HepG2 (cell line): ENCODE results near the gene DKKL1. TPM values are rescaled to one million over a fixed set of nuclear protein-coding genes. Genes with fewer than 3 reads are reported as not detected.

Experiments
- ATRX ChIP-seq: sonication (generic); formaldehyde crosslinking; IDR thresholded peaks from 2 replicates; pipeline ENCODE4 v1.4.0; 2020; ENCODE audit warnings: missing genetic modification reagents, borderline replicate concordance
- CC2D1A ChIP-seq: sonication (generic); formaldehyde crosslinking; IDR thresholded peaks from 2 replicates; pipeline ENCODE4 v1.8.1; 2023; ENCODE audit warnings: mild to moderate bottlenecking, missing genetic modification reagents
- CREB1 ChIP-seq, 2 experiments: fragments of 450-650 bp in 1 of 2; IDR thresholded peaks; 2 replicates each; pipeline ENCODE4 v1.6.1; 2016 to 2017; ENCODE audit warnings: control low read depth in 1 of 2, mild to moderate bottlenecking in 1 of 2, missing compliant biosample characterization in 1 of 2, missing genetic modification characterization in 1 of 2
- FOXP1 ChIP-seq, 2 experiments: fragments of 450-650 bp in 1 of 2; IDR thresholded peaks; 2 replicates each; pipeline ENCODE4 v1.6.1; 2017 to 2018; ENCODE audit warnings: antibody characterized with exemption in 1 of 2
- GZF1 ChIP-seq: sonication (generic); formaldehyde crosslinking; IDR thresholded peaks from 2 replicates; pipeline ENCODE4 v1.5.1; 2020; ENCODE audit warnings: mild to moderate bottlenecking, missing genetic modification reagents
- HBP1 ChIP-seq: IDR thresholded peaks from 2 replicates; pipeline ENCODE4 v1.6.1; 2016; ENCODE audit warnings: low read depth, control low read depth
- KLF12 ChIP-seq: sonication (generic); formaldehyde crosslinking; IDR thresholded peaks from 2 replicates; pipeline ENCODE4 v1.4.0; 2020; ENCODE audit warnings: missing genetic modification reagents, borderline replicate concordance
- LBX2 ChIP-seq: sonication (generic); formaldehyde crosslinking; IDR thresholded peaks from 2 replicates; pipeline ENCODE4 v1.5.0; 2020; ENCODE audit warnings: missing genetic modification reagents, mild to moderate bottlenecking, borderline replicate concordance
- PCBP2 ChIP-seq: fragments of 200-400 bp; formaldehyde crosslinking; optimal IDR thresholded peaks from 2 replicates; pipeline ENCODE3; 2018; ENCODE audit warnings: low read length, low read depth; ENCODE audit not compliant: poor library complexity, severe bottlenecking
- PRDM15 ChIP-seq: sonication (generic); formaldehyde crosslinking; IDR thresholded peaks from 2 replicates; pipeline ENCODE4 v1.4.0; 2020; ENCODE audit warnings: missing genetic modification reagents
- TBL1XR1 ChIP-seq: fragments of 150-350 bp; IDR thresholded peaks from 2 replicates; pipeline ENCODE4 v1.6.1; 2014; ENCODE audit warnings: borderline replicate concordance, low read length; ENCODE audit not compliant: partially characterized antibody
- YY1 ChIP-seq: IDR thresholded peaks from 2 replicates; pipeline ENCODE4 v1.6.1; 2011; ENCODE audit warnings: low read length, low read depth, moderate library complexity, mild to moderate bottlenecking; ENCODE audit not compliant: insufficient read depth, insufficient replicate concordance
- ZNF501 ChIP-seq: sonication (generic); formaldehyde crosslinking; IDR thresholded peaks from 2 replicates; pipeline ENCODE4 v1.5.1; 2020; ENCODE audit warnings: mild to moderate bottlenecking, moderate library complexity, missing genetic modification reagents
- ZNF800 ChIP-seq: sonication (generic); formaldehyde crosslinking; IDR thresholded peaks from 2 replicates; pipeline ENCODE4 v1.4.0; 2020; ENCODE audit warnings: missing genetic modification reagents
- ZNF878 ChIP-seq: sonication (generic); formaldehyde crosslinking; IDR thresholded peaks from 2 replicates; pipeline ENCODE4 v1.8.1; 2023; ENCODE audit warnings: mild to moderate bottlenecking, missing genetic modification reagents, moderate library complexity
- polyA plus RNA-seq, 8 experiments: library from polyadenylated mRNA; depleted of rRNA in 3 of 8; stranded (reverse) in 7 of 8; unstranded in 1 of 8; fragments of >200 nt; fragmentation: Illumina TruSeq in 4 of 8; extraction: Trizol in 4 of 8; gene quantifications; 2 replicates each; pipeline versions ENCODE4 v1.2.1 to v1.2.3, GENCODE V29; 2011 to 2016; ENCODE audit warnings: low read depth in 4 of 8, missing spikeins in 1 of 8, mixed read lengths in 1 of 8; ENCODE audit not compliant: insufficient read depth in 1 of 8
- total RNA-seq, 5 experiments: library from RNA; depleted of rRNA; stranded (reverse); fragments of >200 nt; fragmentation: Illumina TruSeq; extraction: Trizol; gene quantifications; 2 replicates each; pipeline ENCODE4 v1.2.3, GENCODE V29; 2016; ENCODE audit warnings: low read depth in 1 of 5
- TF ChIP-seq, protein P1 (sequence below): sonication (generic); formaldehyde crosslinking; IDR thresholded peaks from 2 replicates; pipeline ENCODE4 v1.4.0; 2020; ENCODE audit warnings: mild to moderate bottlenecking, missing genetic modification reagents
- TF ChIP-seq, protein P2 (sequence below): sonication (generic); formaldehyde crosslinking; IDR thresholded peaks from 2 replicates; pipeline ENCODE4 v1.9.0; 2021; ENCODE audit warnings: missing genetic modification reagents, borderline replicate concordance

Gene DKKL1
- total and polyA plus RNA-seq, 2 of the 13 experiments (the other 11 are each of a cell fraction or from before 2014, with no cell fraction given), result 0.30 to 0.31 TPM

DNA sequence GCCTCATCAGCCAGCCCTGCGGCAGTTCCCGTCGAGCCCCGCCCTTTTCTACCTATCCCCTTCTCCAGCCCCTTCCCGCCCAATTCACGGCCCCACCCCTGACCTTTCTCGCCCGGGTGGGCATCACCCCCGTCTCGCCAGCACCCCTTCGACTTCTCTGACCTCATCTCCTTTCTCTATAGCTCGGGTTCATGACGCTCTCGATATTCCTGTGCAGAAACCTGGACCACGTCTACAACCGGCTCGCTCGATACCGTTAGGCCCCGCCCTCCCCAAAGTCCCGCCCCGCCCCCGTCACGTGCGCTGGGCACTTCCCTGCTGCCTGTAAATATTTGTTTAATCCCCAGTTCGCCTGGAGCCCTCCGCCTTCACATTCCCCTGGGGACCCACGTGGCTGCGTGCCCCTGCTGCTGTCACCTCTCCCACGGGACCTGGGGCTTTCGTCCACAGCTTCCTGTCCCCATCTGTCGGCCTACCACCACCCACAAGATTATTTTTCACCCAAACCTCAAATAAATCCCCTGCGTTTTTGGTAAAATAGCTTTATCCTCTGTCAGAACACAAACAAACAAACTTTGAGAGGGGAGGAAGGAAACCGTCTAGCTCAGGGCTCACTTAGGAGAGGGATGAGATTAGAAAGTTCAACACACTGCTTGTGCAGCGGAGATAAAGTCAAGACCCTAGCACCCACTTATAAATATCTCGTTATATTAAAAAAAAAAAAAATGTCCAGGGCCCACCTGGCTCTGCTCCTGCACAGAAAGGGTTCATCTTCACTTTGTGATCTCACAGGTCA, 23.4 kb upstream of the DKKL1 start (continued):
- TF ChIP-seq PCBP2, result no peak
- no peak for TF ChIP-seq ZNF878 (CRISPR knock-in tag)
- no peak for TF ChIP-seq ZNF800
- TF ChIP-seq HBP1 (CRISPR knock-in tag), result no peak
- no peak for TF ChIP-seq CREB1 (IDR thresholded peaks at IDR 0.05)
- TF ChIP-seq CREB1 (CRISPR knock-in tag; IDR thresholded peaks at IDR 0.05), result no peak
- TF ChIP-seq TBL1XR1, result no peak
- TF ChIP-seq, protein P1, sequence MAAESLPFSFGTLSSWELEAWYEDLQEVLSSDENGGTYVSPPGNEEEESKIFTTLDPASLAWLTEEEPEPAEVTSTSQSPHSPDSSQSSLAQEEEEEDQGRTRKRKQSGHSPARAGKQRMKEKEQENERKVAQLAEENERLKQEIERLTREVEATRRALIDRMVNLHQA, result no peak
- no peak for TF ChIP-seq GZF1 (CRISPR knock-in tag)
- no peak for TF ChIP-seq FOXP1 (IDR thresholded peaks at IDR 0.05)
- peak; percentile 42; the same call in 1 of the 2 replicates for TF ChIP-seq FOXP1 (CRISPR knock-in tag; IDR thresholded peaks at IDR 0.05)
- no peak for TF ChIP-seq ATRX
- no peak for TF ChIP-seq LBX2
- no peak for TF ChIP-seq KLF12 (CRISPR knock-in tag)
- TF ChIP-seq, protein P2, sequence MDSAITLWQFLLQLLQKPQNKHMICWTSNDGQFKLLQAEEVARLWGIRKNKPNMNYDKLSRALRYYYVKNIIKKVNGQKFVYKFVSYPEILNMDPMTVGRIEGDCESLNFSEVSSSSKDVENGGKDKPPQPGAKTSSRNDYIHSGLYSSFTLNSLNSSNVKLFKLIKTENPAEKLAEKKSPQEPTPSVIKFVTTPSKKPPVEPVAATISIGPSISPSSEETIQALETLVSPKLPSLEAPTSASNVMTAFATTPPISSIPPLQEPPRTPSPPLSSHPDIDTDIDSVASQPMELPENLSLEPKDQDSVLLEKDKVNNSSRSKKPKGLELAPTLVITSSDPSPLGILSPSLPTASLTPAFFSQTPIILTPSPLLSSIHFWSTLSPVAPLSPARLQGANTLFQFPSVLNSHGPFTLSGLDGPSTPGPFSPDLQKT, result no peak
- no peak for TF ChIP-seq CC2D1A
- TF ChIP-seq ZNF501, result no peak
- TF ChIP-seq PRDM15 (CRISPR knock-in tag), result no peak
- TF ChIP-seq YY1, result peak; percentile 12
